Subcutaneous adipose tissue (tissue), 4 donors: Measurements from ENCODE around the gene FAM234B. TPM values are rescaled to one million over a fixed set of nuclear protein-coding genes. Genes with fewer than 3 reads are reported as not detected.

Source experiments
- CTCF ChIP-seq: fragments of 450-650 bp; IDR thresholded peaks from one replicate; pipeline ENCODE4 v1.5.1; 2016; ENCODE audit warnings: low read depth, mild to moderate bottlenecking, control low read depth, antibody characterized with exemption, moderate library complexity
- total RNA-seq, 4 donors: library from RNA; depleted of rRNA; stranded (reverse); fragments of >200 nt; gene quantifications; one replicate each; pipeline ENCODE4 v1.1.0, GENCODE V29; 2016

FAM234B gene
- total RNA-seq, 4 donors from 2014 or later: 5.2 to 6.4 (median 5.7) TPM

GRCh38 chr12:13033476-13033875 is 10.7 kb upstream of the FAM234B start:
- TF ChIP-seq CTCF: no peak

GRCh38 chr12:13036881-13037280 is 7.3 kb upstream of the FAM234B start:
- no peak for TF ChIP-seq CTCF

- TF ChIP-seq CTCF: no peak
Measured at GRCh38 chr12:13038491-13039161, 5.6 kb upstream of the FAM234B start.

- TF ChIP-seq CTCF: no peak
Measured at GRCh38 chr12:13039328-13039956, 4.7 kb upstream of the FAM234B start.

GRCh38 chr12:13041224-13041623 is 3.0 kb upstream of the FAM234B start:
- TF ChIP-seq CTCF: no peak

- TF ChIP-seq CTCF: no peak
Measured at GRCh38 chr12:13042666-13043230, 1.4 kb upstream of the FAM234B start.

GRCh38 chr12:13044906-13045299 is 722 bp downstream of the FAM234B start:
- no peak for TF ChIP-seq CTCF
